NCI-H1436 treated with DMSO at 0.1 percent for 48 hours (cell line): Measurements from ENCODE around the gene IRS2.
"Not testable (repeated sequence)": the region's sequence is repeated elsewhere in the genome, so short reads cannot be mapped to it uniquely, and the experiment has no call there.

Experiments
- DNase-seq: peaks from one replicate; lab custom pipeline; 2025; lab: John Stamatoyannopoulos, UW

The IRS2 gene, protein sequence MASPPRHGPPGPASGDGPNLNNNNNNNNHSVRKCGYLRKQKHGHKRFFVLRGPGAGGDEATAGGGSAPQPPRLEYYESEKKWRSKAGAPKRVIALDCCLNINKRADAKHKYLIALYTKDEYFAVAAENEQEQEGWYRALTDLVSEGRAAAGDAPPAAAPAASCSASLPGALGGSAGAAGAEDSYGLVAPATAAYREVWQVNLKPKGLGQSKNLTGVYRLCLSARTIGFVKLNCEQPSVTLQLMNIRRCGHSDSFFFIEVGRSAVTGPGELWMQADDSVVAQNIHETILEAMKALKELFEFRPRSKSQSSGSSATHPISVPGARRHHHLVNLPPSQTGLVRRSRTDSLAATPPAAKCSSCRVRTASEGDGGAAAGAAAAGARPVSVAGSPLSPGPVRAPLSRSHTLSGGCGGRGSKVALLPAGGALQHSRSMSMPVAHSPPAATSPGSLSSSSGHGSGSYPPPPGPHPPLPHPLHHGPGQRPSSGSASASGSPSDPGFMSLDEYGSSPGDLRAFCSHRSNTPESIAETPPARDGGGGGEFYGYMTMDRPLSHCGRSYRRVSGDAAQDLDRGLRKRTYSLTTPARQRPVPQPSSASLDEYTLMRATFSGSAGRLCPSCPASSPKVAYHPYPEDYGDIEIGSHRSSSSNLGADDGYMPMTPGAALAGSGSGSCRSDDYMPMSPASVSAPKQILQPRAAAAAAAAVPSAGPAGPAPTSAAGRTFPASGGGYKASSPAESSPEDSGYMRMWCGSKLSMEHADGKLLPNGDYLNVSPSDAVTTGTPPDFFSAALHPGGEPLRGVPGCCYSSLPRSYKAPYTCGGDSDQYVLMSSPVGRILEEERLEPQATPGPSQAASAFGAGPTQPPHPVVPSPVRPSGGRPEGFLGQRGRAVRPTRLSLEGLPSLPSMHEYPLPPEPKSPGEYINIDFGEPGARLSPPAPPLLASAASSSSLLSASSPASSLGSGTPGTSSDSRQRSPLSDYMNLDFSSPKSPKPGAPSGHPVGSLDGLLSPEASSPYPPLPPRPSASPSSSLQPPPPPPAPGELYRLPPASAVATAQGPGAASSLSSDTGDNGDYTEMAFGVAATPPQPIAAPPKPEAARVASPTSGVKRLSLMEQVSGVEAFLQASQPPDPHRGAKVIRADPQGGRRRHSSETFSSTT (N-terminal part only)

DNA sequence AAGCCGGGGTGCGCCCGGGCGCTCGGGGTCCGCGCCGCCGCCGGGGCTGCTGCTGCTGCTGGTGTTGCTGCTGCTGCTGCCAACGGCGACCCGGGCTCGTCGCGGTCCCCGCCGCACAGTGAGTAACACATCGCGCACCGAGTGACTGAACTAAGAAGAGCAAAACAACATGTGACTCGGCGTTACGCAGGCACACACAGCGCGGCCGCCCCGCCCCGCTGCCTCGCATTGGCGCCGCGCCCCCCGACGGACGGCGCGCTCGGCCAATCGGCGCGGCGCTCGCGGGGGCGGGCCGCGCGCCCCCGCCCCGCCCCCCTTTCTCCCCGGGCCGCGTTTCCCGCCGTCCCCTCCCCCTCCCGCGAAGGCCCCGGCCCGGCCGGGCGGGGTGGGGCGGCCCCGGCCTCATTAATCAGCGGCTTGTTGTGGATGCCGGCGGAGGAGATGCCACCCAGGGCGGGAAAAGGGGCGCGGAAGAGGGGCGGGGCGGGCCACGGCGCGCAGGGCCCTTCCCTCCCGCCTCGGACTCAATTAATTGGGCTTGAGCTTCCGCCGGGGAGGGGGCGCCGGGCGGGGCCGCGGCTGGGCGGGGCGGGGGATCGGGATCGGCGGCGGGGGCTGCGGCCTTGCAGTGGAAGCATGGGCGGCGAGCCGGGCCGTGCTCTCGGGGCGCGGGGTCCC is at the start of gene IRS2:
TSS of gene IRS2 (minus strand) at position 127 of the 678 bp plus-strand sequence. CDS start 530 bp downstream, outside the sequence.
- DNase-seq = peak; percentile 51

DNA sequence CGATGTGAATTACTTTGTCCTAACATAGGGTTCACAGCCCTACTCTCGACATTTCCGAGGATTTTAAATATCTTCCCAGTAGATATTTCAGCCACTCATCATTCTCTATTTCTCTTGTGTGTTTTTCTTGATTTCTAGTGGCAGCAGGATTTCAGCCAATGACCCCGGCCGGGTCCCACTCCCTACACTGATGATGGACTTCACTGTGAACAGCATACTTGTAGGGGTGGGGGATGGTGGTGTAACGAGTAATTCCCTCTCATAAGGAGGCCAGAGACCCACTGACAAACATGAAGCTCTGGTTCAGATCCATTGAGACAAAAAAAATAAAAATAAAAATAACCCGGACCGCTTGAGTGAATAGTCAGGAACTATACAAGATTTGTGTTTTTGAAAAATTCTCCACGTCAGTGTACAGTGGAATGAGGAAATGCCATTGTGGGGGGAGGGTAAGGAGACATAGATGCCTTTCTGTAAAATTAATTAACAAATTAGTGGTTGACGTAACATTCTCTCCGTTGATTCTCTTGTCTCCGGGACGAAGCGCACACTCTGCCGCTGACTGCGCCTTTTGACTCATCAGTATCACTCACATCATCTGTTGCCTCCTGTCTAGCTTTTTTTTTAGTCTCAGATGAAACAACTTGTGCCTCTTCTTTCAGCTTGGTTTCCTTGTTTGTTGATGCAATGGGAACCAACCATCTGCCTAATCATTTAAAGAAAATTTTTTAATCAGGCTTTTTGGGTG is 48.8 kb upstream of the IRS2 start:
- no peak for DNase-seq

DNA sequence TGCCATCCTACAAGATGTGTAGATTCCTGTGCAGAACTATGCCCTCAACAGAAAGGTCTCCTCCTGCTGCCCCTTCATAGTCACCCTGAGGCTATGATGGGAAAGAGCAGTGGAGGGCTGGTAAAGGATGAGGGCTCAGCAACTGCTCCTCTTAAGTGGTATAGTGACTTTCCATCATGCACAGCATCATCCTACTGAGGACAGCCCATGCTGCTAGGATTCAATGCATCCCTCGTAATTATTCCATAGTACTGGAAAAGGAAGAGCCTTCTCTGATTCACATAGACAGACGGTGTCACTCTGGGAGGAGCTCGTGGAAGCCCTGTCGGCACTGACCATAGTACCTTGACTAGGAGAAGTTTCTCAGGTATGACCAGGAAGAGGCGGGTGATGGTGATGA is 47.6 kb upstream of the IRS2 start:
- DNase-seq = no peak

DNA sequence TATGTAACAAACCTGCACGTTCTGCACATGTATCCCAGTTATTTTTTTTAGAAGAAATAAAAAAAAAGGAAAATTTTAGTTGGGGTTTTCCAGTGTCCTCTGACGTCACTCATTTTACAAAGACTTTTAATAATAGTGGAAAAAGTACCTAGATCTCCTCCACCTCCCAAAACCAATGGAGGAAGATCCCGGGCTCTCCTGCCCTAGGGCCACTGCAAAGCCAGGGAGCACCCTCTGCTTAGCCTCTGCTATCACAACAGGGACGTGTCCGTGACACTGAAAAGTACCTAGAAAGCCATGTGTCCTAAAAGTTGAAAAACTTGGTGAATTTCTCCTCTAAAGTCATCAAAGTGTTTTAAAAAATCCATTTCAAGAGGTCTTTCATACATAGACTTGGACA is 46.7 kb upstream of the IRS2 start:
- no peak for DNase-seq

DNA sequence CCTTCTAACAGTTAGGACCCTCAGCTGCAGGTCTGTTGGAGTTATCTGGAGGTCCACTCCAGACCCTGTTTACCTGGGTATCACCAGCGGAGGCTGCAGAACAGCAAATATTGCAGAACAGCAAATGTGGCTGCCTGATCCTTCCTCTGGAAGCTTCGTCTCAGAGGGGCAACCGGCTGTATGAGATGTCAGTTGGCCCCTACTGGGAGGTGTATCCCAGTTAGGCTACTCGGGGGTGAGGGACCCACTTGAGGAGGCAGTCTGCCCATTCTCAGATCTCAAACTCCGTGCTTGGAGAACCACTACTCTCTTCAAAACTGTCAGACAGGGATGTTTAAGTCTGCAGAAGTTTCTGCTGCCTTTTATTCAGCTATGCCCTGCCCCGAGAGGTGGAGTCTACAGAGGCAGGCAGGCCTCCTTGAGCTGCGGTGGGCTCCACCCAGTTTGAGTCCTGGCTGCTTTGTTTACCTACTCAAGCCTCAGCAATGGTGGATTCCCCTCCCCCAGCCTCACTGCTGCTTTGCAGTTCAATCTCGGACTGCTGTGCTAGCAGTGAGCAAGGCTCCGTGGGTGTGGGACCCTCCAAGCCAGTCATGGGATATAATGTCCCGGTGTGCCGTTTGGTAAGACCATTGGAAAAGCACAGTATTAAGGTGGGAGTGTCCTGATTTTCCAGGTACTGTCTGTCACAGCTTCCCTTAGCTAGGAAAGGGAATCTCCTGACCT is 42.4 kb upstream of the IRS2 start:
- not testable (repeated sequence) for DNase-seq

DNA sequence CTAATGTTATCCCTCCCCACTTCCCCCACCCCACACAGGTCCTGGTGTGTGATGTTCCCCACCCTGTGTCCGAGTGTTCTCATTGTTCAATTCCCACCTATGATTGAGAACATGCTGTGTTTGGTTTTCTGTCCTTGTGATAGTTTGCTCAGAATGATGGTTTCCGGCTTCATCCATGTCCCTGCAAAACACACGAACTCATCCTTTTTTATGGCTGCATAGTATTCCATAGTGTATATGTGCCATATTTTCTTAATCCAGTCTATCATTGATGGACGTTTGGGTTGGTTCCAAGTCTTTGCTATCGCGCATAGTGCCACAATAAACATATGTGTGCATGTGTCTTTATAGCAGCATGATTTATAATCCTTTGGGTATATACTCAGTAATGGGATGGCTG is 36.8 kb upstream of the IRS2 start:
- DNase-seq = not testable (repeated sequence)

DNA sequence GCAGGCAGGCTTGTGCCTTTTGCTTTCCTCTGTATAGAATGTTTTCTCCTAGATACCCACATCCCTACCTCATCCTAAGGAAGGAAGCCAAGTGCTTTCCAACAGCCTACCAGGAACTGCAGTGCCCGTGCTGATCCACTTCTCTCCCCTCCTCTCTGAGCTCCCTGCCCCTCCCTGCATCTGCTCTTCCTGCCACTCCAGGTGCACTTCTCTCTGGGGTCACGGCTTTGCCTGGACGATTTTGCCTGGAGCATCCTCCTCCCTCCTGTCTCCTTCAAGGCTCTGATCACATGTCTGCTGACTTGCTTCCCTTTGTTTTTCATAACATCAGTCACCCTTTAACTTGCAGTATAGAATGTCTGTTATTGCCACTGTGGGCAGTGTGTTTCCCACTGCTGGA is 34.7 kb upstream of the IRS2 start:
- DNase-seq = no peak

DNA sequence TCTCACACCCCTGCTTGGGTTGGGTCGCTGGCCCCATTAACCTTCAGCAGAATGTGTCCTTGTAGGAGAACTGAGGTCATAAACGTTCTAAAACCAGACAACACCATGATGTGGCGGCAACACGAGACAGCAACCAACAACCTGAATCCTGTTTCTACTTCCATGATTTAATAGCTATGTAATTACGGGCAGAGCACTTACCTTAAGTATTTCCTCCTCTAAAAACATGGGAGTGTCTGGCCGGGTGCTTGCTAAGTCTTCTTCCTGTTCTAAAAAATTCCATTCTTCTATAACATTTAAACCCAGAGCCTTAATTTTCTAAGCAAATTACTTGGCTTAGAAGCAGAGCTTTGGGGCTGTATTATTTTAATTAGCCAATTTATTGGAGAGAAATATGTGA is 33.5 kb upstream of the IRS2 start:
- DNase-seq = peak; percentile 36

DNA sequence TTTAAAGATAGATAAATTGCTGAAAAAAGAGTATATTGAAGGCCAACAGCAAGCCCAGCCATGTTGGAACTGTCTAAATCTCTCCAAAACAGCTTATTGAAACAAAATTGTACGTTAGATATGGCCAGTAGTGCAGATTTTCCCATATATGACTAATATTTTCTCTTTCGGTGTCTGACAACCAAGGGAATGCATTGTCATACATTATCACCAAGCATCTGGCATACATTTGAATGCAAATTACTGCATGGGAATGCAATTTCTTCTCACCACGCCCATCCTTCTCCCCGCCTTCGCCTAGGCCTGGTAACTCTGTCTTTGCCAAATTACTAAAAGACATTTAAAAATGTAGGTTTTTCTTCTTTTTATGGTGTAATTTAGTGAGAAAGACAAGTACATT is 32.5 kb upstream of the IRS2 start:
- no peak for DNase-seq

DNA sequence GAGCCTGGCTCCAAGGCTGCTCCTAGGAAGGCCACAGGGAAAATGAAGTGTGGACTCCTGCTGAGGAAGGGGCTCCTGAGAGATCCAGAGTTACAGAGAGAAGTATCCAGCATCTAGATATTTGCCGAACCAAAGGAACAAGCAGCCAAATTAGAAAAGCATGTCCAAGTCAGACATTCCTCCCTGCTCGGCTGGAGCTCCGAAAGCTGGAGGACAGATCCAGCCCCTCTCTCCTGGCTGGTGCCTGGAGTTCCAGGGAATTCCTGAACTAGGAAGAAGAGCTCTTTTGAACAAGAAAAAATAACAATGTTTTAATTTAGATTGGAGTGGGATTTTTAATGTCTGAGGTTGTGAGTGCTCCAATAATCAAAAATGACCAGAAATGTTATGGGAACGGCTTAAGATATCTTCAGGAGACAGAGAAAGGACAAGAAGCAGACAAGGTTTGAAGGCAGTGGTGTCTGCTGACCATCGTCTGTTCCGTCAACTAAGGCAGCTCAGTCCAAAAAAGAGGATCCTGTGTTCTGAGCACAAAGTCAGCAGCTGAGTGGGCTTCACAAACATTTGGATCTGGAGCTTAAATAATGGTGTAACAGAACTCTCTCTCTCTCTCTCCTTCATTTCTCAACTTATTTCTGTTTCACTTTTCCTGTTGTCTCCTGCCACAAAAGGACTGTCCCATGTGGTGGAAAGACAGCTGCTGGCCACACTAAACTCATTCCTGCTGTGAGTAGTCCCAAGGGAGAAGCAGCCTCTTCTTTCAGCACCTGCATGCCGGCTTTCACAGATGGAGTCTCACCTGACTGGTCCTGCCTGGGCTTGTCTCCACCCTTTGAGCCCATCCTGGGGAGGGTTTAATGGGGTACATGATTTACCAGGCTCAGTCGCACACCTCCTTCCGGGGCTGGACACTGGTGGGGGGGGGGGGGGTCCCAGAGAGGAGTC is 31.5 kb upstream of the IRS2 start:
- DNase-seq = peak; percentile 18

DNA sequence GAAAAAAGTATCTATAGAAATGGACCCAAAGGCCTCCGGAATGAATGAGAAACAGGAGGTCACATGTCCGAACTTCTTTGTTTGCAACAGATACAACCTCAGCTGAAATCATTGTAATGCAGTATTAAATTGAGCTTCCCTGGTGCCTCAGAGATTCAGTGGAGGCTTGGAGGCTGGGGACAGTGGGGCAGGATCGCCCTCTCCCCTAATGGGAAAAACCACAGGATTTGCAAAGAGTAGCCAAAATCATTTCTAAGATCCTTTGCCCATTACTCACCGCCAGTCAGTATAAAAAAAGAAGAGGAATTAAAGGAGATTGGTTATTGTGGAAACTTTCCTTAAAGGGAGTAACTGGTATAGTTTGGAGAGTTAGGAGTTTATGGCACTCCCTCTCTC is 30.4 kb upstream of the IRS2 start:
- no peak for DNase-seq

DNA sequence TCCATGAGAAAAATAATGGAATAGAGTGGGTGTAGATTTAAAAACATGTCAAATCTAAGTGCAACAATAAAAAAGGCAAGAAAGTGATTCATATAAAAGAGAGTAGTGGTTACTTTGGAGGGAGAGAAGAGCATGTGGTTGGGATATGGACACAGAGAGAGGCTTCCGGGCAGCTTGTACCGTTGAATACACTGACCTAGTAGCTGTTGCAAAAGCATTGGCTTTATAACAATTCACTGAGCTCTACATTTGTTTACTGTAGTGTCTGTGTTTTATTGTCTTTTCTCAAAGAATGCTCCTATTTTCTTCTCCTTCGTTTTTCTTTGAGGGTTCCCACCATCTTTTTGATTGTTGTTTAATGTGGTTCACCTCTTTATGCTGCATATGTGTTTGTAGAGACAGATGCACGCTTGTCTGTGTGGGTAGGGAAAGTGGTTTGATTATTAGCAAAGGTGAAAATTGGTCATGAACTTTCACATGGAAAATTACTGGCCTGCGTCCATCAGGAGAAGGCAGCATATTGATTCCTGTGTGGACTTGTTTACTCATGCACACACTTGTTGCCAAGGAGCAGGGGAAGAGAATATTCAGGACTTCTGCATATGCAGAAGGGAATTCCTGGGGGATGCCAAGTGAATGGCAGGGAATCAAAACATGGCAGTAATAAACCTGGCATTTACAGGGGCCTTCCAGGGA is 29.9 kb upstream of the IRS2 start:
- no peak for DNase-seq

DNA sequence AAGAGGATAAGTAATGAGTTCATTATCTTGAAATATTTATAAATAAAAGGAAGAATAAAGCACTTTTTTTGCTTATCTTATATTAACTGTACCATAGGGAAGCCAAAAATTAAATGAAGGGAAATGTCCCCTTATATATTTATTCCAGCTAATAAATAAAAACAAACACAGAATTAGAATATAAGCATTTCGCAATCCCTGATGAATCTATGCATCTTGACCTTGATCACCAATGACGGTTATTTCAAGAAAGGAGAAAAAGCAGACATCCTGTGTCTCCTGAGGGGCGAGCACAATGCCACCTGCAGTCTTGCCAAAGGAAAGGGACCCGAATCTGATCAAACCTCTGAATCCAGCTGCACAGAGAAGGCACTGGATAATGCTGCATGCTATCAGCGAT is 29.3 kb upstream of the IRS2 start:
- no peak for DNase-seq

DNA sequence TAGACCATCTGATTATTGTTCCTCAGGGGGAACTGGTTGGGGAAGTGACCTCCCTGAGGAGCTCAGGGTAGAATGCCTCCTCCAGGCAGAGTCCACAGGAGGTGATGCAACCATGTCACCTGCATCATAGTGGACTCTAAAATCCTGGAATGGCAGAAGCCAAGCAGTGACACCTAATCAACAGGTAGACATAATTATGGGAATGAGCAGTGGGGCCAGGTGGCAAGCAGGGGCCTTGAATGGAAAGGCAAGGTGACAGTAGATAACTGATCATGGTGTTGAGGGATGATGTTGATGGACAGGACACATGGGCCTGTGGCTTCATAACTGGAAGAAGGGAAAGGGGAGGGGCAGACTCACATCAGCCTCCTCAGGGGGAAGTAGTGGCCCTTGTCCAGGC is 27.3 kb upstream of the IRS2 start:
- no peak for DNase-seq

DNA sequence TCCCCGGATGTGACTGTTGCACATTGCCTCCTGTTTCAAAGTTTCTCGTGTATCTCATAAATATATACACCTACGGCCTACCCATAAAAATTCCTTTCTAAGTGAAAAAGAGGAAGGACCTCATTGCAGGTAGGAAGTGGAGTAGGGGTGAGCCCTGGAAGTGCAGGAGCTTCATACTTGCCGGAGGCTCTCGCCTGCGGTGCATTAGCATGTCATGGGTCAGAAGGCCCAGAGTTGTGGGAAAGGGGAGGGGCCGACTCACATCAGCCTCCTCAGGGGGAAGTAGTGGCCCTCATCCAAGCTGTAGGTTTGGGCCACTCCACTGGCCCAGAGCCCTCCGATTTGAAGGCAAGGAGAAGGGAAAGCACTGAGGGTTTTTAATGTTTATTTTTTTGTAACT is 26.0 kb upstream of the IRS2 start:
- DNase-seq = no peak

DNA sequence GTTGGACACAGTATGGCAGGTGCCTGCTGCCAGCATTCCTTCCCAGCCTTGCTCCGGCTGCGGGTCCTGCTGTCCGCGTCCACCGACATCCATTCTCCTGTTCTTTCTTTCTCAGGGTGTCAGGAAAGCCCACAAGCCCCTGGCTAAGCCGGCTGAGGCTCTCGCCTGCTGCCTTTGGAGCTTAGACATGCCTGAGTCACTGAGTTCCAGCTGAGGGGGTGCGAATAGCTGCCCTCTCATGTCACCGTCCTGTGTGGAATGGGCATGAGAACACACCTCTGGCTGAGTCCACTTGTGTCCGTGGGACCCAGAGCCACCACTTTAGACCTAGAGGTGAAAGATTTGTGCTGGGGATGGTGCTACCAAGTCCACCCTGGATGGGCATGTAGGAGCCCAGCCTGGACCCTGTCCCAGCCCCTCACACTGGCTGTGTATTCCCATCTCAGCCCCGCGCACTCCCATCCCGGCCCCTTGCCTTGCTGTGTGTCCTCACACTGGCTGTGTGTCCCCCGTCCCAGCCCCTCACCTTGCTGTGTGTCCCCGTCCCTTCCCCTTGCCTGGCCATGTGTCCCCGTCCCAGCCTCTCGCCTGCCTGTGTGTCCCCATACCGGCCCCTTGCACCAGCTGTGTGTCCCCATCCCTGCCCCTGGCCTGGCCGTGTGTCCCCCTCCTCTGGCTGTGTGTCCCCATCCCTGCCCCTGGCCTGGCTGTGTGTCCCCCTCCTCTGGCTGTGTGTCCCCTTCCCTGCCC is 24.6 kb upstream of the IRS2 start:
- DNase-seq = no peak

DNA sequence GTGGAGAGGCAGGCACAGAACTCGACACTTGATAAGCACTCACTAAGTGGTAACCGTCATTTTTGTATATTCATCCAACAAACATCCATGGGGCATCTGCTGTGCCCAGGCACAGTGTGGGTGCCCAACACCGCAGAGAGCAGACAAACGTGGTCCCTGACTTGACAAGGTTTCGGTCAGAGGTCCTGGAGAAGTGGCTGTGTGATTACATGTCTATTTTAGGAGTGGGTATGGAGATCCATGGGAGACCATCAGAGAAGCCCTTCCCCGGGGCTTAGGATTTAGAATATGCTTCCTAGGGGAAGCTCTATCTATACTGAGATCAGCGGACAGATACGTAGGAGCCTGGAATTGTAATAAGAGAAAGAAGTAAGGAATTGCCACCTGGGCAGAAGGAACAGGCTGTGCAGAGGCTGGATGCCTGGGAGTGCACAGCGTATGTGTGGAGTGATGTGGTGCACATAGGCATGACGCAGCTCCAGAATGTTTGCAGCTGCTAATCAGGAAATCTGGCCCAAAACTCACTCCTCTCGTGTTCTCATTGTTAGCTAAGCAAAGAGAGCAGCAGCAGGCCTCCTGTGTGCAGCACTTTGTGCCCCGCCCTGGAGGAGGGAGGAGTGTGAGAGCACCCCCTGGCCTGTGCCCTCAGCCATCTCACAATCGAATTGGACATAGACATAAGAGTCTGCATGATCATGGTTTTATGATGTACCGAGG is 23.0 kb upstream of the IRS2 start:
- DNase-seq = no peak
